Colonic mucosa (tissue), 4 donors: ENCODE measurements around the gene ATP13A2. TPM values are rescaled to one million over a fixed set of nuclear protein-coding genes. Genes with fewer than 3 reads are reported as not detected.

Experiments used
- DNase-seq: peaks from one replicate; pipeline ENCODE4 v3.0.0-alpha.2; 2020
- H3K27ac ChIP-seq: fragments of 200-600 bp; one replicate; pipeline ENCODE4 v1.8.0; 2021
- H3K27me3 ChIP-seq: fragments of 200-600 bp; one replicate; pipeline ENCODE4 v1.8.0; 2021
- H3K36me3 ChIP-seq: fragments of 200-600 bp; one replicate; pipeline ENCODE4 v1.8.0; 2021
- H3K4me1 ChIP-seq: fragments of 200-600 bp; one replicate; pipeline ENCODE4 v1.8.0; 2021; ENCODE audit warnings: mild to moderate bottlenecking
- H3K4me3 ChIP-seq: fragments of 200-600 bp; one replicate; pipeline ENCODE4 v1.8.0; 2021
- H3K9ac ChIP-seq, 2 donors: one replicate each; pipeline ENCODE4 v1.7.0; 2013; ENCODE audit warnings: control low read depth in 2 of 2, low read depth in 2 of 2, low read length in 2 of 2
- H3K9me3 ChIP-seq: fragments of 200-600 bp; one replicate; pipeline ENCODE4 v1.8.0; 2021
- intact Hi-C: fragments of 100-400 bp; cut with DNase I; formaldehyde crosslinking; loops from one replicate; pipeline ENCODE4 v1.14.1; 2022
- total RNA-seq, 2 donors: library from RNA; stranded (reverse); fragmentation: NEBNext Ultra II Directional in 1 of 2; extraction: Animal tissue kit (Norgen Biotek cat#: 25700) in 1 of 2; gene quantifications; one replicate each; pipeline ENCODE4 v1.2.1, GENCODE V29; 2021
- TF ChIP-seq, protein P1 (sequence below): fragments of 200-600 bp; IDR thresholded peaks from one replicate; pipeline ENCODE4 v1.8.0; 2022; ENCODE audit warnings: antibody characterized with exemption, mild to moderate bottlenecking
- donor health status: healthy.
- donor health status: DM: no; HTN: no; CAD: no.
- donor health status: DM: no; HTN: no; CAD: no.

ATP13A2 gene
- total RNA-seq, 2 donors from 2014 or later: 55.3 to 111 TPM

DNA sequence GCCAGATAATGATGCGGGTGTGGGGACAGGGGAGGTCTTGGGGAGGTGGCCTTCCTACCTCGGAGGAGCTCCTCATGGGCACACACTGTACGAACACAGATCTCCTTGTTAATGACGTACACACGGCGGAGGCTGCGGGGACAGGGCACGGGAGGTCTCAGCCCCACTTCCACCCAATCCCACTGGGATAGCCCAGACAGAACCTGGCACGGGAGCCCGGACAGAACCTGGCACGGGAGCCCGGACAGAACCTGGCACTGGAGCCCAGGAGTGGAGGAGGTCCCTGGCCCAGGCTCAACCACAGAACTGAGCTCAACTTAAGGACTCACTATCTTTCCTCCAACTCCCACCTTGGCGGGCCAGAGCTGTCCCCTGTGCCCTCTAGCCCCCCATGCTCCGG, 36.5 kb downstream of the ATP13A2 start:
- no peak overlapping the region for H3K27ac ChIP-seq
- intact Hi-C loops: no loop called here
- H3K27me3 ChIP-seq: peaks cover 5% of the 10 kb centered on the region
- H3K4me1 ChIP-seq: no peaks in the 10 kb centered on the region
- H3K36me3 ChIP-seq: no peaks in the 10 kb centered on the region
- no peak overlapping the region for H3K9ac ChIP-seq
- no peak for DNase-seq
- H3K4me3 ChIP-seq: no peak overlapping the region
- TF ChIP-seq, protein P1, sequence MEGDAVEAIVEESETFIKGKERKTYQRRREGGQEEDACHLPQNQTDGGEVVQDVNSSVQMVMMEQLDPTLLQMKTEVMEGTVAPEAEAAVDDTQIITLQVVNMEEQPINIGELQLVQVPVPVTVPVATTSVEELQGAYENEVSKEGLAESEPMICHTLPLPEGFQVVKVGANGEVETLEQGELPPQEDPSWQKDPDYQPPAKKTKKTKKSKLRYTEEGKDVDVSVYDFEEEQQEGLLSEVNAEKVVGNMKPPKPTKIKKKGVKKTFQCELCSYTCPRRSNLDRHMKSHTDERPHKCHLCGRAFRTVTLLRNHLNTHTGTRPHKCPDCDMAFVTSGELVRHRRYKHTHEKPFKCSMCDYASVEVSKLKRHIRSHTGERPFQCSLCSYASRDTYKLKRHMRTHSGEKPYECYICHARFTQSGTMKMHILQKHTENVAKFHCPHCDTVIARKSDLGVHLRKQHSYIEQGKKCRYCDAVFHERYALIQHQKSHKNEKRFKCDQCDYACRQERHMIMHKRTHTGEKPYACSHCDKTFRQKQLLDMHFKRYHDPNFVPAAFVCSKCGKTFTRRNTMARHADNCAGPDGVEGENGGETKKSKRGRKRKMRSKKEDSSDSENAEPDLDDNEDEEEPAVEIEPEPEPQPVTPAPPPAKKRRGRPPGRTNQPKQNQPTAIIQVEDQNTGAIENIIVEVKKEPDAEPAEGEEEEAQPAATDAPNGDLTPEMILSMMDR: no peak
- H3K9me3 ChIP-seq: no peaks in the 10 kb centered on the region

DNA sequence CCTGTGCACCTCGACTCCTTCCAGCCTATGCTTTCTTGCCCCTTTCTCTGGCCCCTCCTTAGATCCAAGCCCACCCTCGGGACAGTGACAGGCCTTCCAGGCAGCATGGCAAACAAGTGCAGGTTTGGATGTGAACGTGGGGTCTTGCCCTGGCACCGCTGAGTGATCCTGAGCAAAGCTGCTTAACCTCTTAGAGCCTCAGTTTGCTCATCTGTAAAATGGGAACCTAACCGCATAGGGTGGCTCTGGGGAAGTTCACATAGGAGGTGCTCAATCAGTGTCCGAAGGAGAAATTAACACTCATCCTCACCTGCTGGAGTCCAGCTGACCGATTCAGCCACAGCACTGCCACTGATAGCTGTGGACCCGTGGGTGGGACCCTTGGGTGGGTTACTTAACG, 38.5 kb downstream of the ATP13A2 start:
- no peaks in the 10 kb centered on the region for H3K36me3 ChIP-seq
- no peak overlapping the region for H3K4me3 ChIP-seq
- TF ChIP-seq, protein P1: no peak
- no peak overlapping the region for H3K9ac ChIP-seq
- no peaks in the 10 kb centered on the region for H3K27me3 ChIP-seq
- intact Hi-C loops: no loop called here
- H3K4me1 ChIP-seq: no peaks in the 10 kb centered on the region
- H3K27ac ChIP-seq: no peak overlapping the region
- no peak for DNase-seq
- no peaks in the 10 kb centered on the region for H3K9me3 ChIP-seq

DNA sequence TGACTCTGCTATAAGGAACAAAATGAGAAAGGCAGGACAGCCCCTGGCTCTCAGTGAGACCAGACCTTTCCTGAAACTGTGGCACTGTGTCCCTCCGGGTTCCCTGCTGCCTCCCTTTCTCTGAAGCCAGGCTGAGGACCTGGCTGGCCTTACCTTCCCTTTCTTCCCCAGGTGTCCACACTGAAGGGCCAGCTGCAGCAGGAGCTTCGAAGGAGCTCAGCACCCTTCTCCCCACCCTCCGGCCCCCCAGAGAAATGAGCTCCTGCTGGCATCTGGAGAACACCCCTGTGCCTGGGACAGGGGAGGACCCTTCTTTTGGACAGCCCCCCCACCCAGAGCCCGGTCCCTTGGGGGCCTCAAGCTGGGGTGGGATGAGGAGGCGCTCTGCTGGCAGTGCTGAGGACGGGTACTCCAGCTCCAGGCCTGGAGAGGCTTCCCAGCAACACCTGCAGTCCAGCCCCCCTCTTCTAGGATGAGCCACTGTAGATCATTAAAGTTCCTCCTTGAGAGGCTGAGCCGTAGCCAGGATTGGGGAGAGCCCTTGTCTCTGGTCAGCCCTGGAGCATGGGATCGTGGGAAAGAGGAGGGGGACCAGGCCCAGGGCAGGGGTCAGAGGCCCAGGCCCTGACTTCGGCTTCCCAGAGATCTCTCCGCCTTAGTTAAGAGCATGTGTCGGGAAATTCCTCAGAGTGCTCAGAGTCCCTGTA, 39.4 kb downstream of the ATP13A2 start:
- intact Hi-C loops: no loop called here
- H3K4me1 ChIP-seq: no peaks in the 10 kb centered on the region
- H3K27me3 ChIP-seq: no peaks in the 10 kb centered on the region
- no peak for DNase-seq
- no peak overlapping the region for H3K9ac ChIP-seq
- H3K4me3 ChIP-seq: no peak overlapping the region
- no peaks in the 10 kb centered on the region for H3K9me3 ChIP-seq
- H3K36me3 ChIP-seq: no peaks in the 10 kb centered on the region
- TF ChIP-seq, protein P1: no peak
- no peak overlapping the region for H3K27ac ChIP-seq

- Histone ChIP-seq H3K9ac (no peak overlapping the region), H3K4me1 (no peaks in the 10 kb centered on the region), H3K9me3 (no peaks in the 10 kb centered on the region), H3K36me3 (no peaks in the 10 kb centered on the region), H3K27me3 (no peaks in the 10 kb centered on the region), H3K27ac (no peak overlapping the region), H3K4me3 (no peak overlapping the region)
- intact Hi-C loops: no loop called here
- DNase-seq: no peak
- TF ChIP-seq, protein P1: no peak
Measured at GRCh38 chr1:16971341-16972188, 40.2 kb downstream of the ATP13A2 start.

- Histone ChIP-seq H3K4me3 (no peak overlapping the region), H3K27ac (no peak overlapping the region), H3K36me3 (no peaks in the 10 kb centered on the region), H3K9ac (no peak overlapping the region), H3K27me3 (no peaks in the 10 kb centered on the region), H3K9me3 (no peaks in the 10 kb centered on the region), H3K4me1 (no peaks in the 10 kb centered on the region)
- intact Hi-C loops: no loop called here
- DNase-seq: no peak
- TF ChIP-seq, protein P1: no peak
Measured at GRCh38 chr1:16970132-16970910, 41.4 kb downstream of the ATP13A2 start.
